Peyer's patch (tissue), 4 donors: ENCODE measurements around the gene ECSCR.

Experiments used
- CTCF ChIP-seq, 6 experiments: fragments of 450-650 bp in 4 of 6; fragments of 200-600 bp in 2 of 6; sonication (generic) in 1 of 6; IDR thresholded peaks; one replicate each; pipeline ENCODE4 v1.5.1; 2017 to 2019; ENCODE audit warnings: antibody characterized with exemption in 6 of 6, mild to moderate bottlenecking in 3 of 6, moderate library complexity in 1 of 6
- POLR2A ChIP-seq, 2 donors: fragments of 450-650 bp; IDR thresholded peaks; one replicate each; pipeline ENCODE4 v1.5.1; 2017; ENCODE audit warnings: antibody characterized with exemption in 2 of 2, mild to moderate bottlenecking in 2 of 2, moderate library complexity in 2 of 2

- no peak for TF ChIP-seq CTCF (IDR thresholded peaks at IDR 0.05)
- no peak for TF ChIP-seq POLR2A (IDR thresholded peaks at IDR 0.05)
Measured at GRCh38 chr5:139494256-139494655, 31.7 kb upstream of the ECSCR start.
